Body of pancreas (tissue), 4 donors: ENCODE results near the gene GPR26. TPM values are rescaled to one million over a fixed set of nuclear protein-coding genes. Genes with fewer than 3 reads are reported as not detected.

Experiments used
- ATAC-seq: fragments of 150-250 bp; one replicate; pipeline ENCODE4 v1.9.1; 2016
- DNase-seq, 4 donors: peaks; one replicate each; pipeline ENCODE4 v3.0.0-alpha.2; 2019
- H3K27ac ChIP-seq, 4 donors: fragments of 200-600 bp; sonication (generic); 1 replicate in 3 of 4; 2 replicates in 1 of 4; pipeline versions ENCODE4 v1.5.1 to v1.6.1; 2016 to 2019; ENCODE audit warnings: mild to moderate bottlenecking in 1 of 4, mixed read lengths in 1 of 4, moderate library complexity in 1 of 4
- H3K27me3 ChIP-seq, 2 donors: fragments of 200-600 bp; sonication (generic); one replicate each; pipeline ENCODE4 v1.6.0; 2016; ENCODE audit warnings: mild to moderate bottlenecking in 1 of 2
- H3K36me3 ChIP-seq, 2 donors: fragments of 200-600 bp; sonication (generic); replicated peaks in 1 of 2; 2 replicates each; pipeline ENCODE4 v1.5.1; 2016; ENCODE audit warnings: low read depth in 2 of 2; ENCODE audit not compliant: insufficient read depth in 1 of 2
- H3K4me1 ChIP-seq: fragments of 200-600 bp; sonication (generic); one replicate; pipeline ENCODE4 v1.6.0; 2016
- H3K4me3 ChIP-seq, 2 donors: fragments of 200-600 bp; sonication (generic); 1 replicate in 1 of 2; 2 replicates in 1 of 2; pipeline ENCODE4 v1.5.1; 2016 to 2019
- H3K9me3 ChIP-seq, 3 donors: fragments of 200-600 bp; sonication (generic); 1 replicate in 2 of 3; 2 replicates in 1 of 3; pipeline ENCODE4 v1.5.1; 2016
- POLR2A ChIP-seq, 3 donors: fragments of 450-650 bp; IDR thresholded peaks; one replicate each; pipeline ENCODE4 v1.6.1; 2016; ENCODE audit warnings: antibody characterized with exemption in 3 of 3, mild to moderate bottlenecking in 2 of 3
- WGBS, 2 donors: methylation state at CpG; one replicate each; pipeline ENCODE4 v1.1.5; 2017; 5-methylcytosine and 5-hydroxymethylcytosine counted together
- intact Hi-C: fragments of 100-400 bp; cut with DNase I; formaldehyde crosslinking; loops from one replicate; pipeline ENCODE4 v1.15.1; 2023
- total RNA-seq, 2 donors: library from RNA; depleted of rRNA; stranded (reverse); fragments of >200 nt; gene quantifications; one replicate each; pipeline ENCODE4 v1.1.0, GENCODE V29; 2016
- TF ChIP-seq, protein P1 (sequence below), 7 experiments: fragments of 450-650 bp in 4 of 7; fragments of 200-600 bp in 3 of 7; sonication (generic) in 3 of 7; IDR thresholded peaks; one replicate each; pipeline ENCODE4 v1.5.1; 2016 to 2019; ENCODE audit warnings: antibody characterized with exemption in 7 of 7

Gene GPR26
- total RNA-seq, 2 donors from 2014 or later, result not detected

DNA sequence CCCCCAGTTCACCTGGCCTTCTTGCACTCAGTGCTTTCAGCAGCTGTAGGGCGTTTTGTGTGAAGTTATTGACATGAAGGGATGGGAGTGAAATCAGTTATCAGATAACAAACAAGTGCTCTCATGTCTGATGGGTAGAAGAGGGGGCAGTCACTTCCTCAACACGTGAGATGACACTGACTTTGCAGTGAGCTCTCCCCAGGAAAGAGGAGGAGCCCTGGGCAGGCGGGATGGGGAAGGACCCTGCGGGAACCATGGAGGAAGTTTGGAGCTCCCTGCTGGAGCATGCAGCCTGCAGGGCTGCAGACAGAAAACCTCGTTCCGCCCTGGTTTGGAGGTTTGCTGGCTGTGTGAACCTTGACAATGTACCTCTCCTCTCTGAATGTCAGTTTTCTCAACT lies 38.7 kb downstream of the GPR26 start:
- intact Hi-C loops, result no loop called here
- H3K9me3 ChIP-seq, result no peaks in the 10 kb centered on the region
- DNase-seq, result no peak
- no peak for ATAC-seq
- H3K36me3 ChIP-seq, result no peaks in the 10 kb centered on the region
- H3K27ac ChIP-seq, result no peak overlapping the region
- H3K4me3 ChIP-seq, result no peak overlapping the region
- 1 to 8% methylated on average over 4 to 6 of the region's 6 CpGs for WGBS, 2 donors
- no peaks in the 10 kb centered on the region for H3K27me3 ChIP-seq
- no peaks in the 10 kb centered on the region for H3K4me1 ChIP-seq
- TF ChIP-seq POLR2A (IDR thresholded peaks at IDR 0.05), result no peak
- TF ChIP-seq, protein P1, sequence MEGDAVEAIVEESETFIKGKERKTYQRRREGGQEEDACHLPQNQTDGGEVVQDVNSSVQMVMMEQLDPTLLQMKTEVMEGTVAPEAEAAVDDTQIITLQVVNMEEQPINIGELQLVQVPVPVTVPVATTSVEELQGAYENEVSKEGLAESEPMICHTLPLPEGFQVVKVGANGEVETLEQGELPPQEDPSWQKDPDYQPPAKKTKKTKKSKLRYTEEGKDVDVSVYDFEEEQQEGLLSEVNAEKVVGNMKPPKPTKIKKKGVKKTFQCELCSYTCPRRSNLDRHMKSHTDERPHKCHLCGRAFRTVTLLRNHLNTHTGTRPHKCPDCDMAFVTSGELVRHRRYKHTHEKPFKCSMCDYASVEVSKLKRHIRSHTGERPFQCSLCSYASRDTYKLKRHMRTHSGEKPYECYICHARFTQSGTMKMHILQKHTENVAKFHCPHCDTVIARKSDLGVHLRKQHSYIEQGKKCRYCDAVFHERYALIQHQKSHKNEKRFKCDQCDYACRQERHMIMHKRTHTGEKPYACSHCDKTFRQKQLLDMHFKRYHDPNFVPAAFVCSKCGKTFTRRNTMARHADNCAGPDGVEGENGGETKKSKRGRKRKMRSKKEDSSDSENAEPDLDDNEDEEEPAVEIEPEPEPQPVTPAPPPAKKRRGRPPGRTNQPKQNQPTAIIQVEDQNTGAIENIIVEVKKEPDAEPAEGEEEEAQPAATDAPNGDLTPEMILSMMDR (IDR thresholded peaks at IDR 0.05), result no peak

DNA sequence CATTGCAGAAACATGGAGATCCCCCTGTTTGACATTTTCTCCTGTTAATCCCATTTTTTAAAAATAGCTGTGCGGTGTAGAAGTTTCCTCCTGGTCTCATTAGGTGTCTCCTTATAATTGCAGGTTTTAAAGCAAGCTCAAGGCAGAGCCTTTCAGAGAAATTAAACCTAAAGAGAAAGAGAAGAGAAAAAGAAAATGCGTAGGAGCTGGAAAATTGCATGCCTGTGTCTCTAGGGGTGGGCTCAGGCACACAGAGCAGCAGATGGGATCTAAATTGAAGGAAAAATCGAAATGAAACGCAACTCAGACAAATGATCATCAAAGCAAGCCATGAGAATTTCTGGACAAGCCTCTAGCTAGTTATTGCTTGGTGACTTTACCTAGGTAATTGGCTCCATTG lies 40.1 kb downstream of the GPR26 start:
- ATAC-seq (no peak), DNase-seq (no peak)
- H3K27ac ChIP-seq, result no peak overlapping the region
- no peaks in the 10 kb centered on the region for H3K36me3 ChIP-seq
- H3K27me3 ChIP-seq, result no peaks in the 10 kb centered on the region
- WGBS, 2 donors, result 26 to 49% methylated on average over 4 of the region's 4 CpGs
- no peaks in the 10 kb centered on the region for H3K4me1 ChIP-seq
- intact Hi-C loops, result no loop called here
- no peak overlapping the region for H3K4me3 ChIP-seq
- no peaks in the 10 kb centered on the region for H3K9me3 ChIP-seq
- TF ChIP-seq, protein P1 (IDR thresholded peaks at IDR 0.05), result no peak
- TF ChIP-seq POLR2A (IDR thresholded peaks at IDR 0.05), result no peak

DNA sequence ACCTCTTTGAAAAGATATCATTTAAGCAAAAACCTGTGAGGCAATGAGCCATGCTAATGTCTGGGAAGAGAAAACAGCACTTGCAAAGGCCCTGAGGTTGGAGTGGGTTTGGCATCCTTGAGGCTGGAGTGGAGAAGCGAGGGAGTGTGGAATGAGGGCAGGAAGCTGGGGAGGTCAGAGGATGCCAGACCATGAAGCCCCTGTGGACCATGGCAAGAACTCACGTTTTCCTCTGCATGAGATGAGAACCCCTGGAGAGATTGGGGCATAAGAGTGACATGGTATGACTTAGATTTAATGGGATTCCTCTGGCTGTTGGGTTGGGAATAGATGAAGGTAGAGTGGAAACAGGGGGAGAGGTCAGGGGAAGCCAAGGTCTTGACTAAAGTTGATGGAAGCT lies 49.4 kb downstream of the GPR26 start:
- Histone ChIP-seq H3K27me3 (no peaks in the 10 kb centered on the region), H3K27ac (no peak overlapping the region), H3K9me3 (no peaks in the 10 kb centered on the region), H3K4me3 (no peak overlapping the region), H3K4me1 (no peaks in the 10 kb centered on the region), H3K36me3 (no peaks in the 10 kb centered on the region)
- intact Hi-C loops, result no loop called here
- DNase-seq (no peak), ATAC-seq (no peak)
- 47 to 50% methylated on average over 2 of the region's 2 CpGs for WGBS, 2 donors
- TF ChIP-seq POLR2A (IDR thresholded peaks at IDR 0.05), result no peak
- TF ChIP-seq, protein P1 (IDR thresholded peaks at IDR 0.05), result no peak

DNA sequence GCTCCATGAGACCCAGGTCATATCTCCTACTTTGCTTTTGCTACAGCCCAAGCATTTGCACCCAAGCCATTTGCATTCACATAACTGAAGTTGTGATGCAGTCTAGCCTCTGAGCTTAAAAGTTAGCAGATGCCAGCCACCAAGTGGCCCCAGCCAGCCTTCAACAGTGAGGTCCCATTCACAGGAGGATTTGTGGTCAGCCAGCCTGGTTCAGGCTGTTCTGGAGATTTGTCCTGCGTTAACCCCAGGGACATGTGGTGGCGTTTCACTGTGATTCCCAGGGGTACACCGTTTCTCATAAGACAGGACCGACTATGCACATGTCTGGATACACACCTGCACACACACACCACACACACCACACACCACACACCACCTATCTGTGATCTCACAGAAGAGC lies 51.2 kb downstream of the GPR26 start:
- intact Hi-C loops, result no loop called here
- 82% methylated on average over 4 of the region's 4 CpGs; no CpG with 5 or more reads in 1 of the 2 donors for WGBS, 2 donors
- TF ChIP-seq POLR2A (IDR thresholded peaks at IDR 0.05), result no peak
- TF ChIP-seq, protein P1 (IDR thresholded peaks at IDR 0.05), result no peak
- Histone ChIP-seq H3K36me3 (no peaks in the 10 kb centered on the region), H3K9me3 (no peaks in the 10 kb centered on the region), H3K27me3 (no peaks in the 10 kb centered on the region), H3K4me1 (no peaks in the 10 kb centered on the region), H3K27ac (no peak overlapping the region), H3K4me3 (no peak overlapping the region)
- ATAC-seq, result no peak
- no peak for DNase-seq

DNA sequence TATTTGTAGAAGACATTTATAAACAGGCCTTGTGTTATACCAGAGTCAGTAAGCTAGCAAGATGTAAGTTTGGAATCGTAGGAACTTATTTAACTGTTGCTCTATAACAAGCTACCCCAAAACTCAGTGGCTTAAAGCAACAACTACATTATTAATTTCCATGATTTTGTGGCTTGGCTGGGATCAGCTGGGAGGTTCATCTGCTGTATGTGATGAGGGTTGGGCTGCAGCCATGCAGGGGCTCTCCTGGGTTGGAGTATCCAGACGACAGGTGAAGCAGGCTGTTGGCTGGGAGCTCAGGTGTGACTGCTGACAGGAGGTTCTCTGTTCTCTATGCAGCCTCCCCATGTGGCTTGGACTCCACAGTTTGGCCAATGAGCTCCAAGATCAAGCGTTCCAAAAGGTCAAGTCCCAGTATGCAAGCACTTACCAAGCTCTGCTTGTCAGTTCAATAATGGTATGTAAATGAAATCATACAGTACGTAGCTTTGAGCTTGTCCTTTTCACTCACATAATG lies 52.4 kb downstream of the GPR26 start:
- intact Hi-C loops, result no loop called here
- Histone ChIP-seq H3K4me3 (no peak overlapping the region), H3K27me3 (no peaks in the 10 kb centered on the region), H3K36me3 (no peaks in the 10 kb centered on the region), H3K27ac (no peak overlapping the region), H3K9me3 (no peaks in the 10 kb centered on the region), H3K4me1 (no peaks in the 10 kb centered on the region)
- TF ChIP-seq, protein P1 (IDR thresholded peaks at IDR 0.05), result no peak
- no peak for TF ChIP-seq POLR2A (IDR thresholded peaks at IDR 0.05)
- 40 to 58% methylated on average over 4 of the region's 4 CpGs for WGBS, 2 donors
- DNase-seq (no peak), ATAC-seq (no peak)
